ENCODE measurements around the gene CD82.

Gene CD82

GRCh38 chr11:44565211-44565952 lies at the start of gene CD82:
CD82 (plus strand) TSS chr11:44565663; CDS start chr11:44594663, 29,000 bp downstream.
- no peaks in the 10 kb centered on the region for H3K9me3 Mint-ChIP-seq

DNA sequence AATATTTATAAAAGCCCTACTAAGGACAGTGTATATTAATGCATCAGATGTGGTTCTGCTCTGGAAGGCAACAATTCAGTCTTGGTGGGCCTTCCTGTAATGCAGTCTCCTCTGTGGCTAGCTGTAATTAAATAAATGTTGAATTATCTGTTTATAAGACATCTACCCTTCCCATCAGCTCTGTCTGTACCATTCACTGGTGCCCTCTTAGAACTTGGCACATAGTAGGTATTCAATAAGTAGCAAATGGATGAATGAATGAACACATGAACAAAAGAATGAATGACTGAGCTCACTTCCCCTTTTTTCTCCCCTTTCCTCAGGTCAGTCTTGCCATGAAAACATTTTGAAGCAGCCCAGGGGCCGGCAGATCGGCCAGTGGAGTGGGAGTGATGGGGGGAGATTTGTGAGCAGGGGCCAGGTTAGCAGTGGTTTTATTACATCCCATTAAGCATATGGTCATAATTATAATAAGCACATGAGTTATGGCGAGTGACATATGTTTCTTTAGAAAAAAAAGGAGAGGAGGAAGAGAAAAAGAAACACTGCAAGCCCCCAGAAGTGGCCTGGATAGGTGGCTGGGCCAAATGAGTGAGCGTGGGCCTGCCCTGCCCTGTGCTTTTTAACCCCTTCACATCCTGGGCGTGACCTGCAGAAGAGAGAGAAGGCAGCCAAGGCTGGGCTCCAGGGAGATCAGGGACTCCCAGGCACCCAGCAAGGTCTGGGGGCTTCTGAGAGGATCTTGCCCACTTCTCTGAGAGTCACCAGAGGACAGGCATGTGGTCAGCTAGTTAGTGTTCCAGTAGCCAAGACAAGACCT lies 48.6 kb upstream of the CD82 start:
- Mint-ChIP-seq H3K36me3 (ENCODE audit: low read depth) (no peaks in the 10 kb centered on the region), H3K4me3 (no peak overlapping the region), H3K27ac (no peak overlapping the region), H3K27me3 (peaks cover 23% of the 10 kb centered on the region), H3K4me1 (ENCODE audit: low read depth) (no peaks in the 10 kb centered on the region), H3K9me3 (no peaks in the 10 kb centered on the region)
- intact Hi-C loops (cut with micrococcal nuclease), result no loop called here

More at GRCh38 chr11:44565211-44565952, at the start of gene CD82:
- intact Hi-C loops (cut with micrococcal nuclease), result loop anchor here (1.0 to 10.0 kb wide), 2 partner anchors 35 to 1239 kb away; partner anchors contain the start of gene SLC35C1
- Mint-ChIP-seq H3K27me3 (peaks cover 32% of the 10 kb centered on the region), H3K4me3 (peak within 1 kb of the TSS; percentile 81), H3K36me3 (ENCODE audit: low read depth) (no peaks in the 10 kb centered on the region), H3K4me1 (ENCODE audit: low read depth) (peaks cover 75% of the 10 kb centered on the region), H3K27ac (peak within 1 kb of the TSS; percentile 93)

DNA sequence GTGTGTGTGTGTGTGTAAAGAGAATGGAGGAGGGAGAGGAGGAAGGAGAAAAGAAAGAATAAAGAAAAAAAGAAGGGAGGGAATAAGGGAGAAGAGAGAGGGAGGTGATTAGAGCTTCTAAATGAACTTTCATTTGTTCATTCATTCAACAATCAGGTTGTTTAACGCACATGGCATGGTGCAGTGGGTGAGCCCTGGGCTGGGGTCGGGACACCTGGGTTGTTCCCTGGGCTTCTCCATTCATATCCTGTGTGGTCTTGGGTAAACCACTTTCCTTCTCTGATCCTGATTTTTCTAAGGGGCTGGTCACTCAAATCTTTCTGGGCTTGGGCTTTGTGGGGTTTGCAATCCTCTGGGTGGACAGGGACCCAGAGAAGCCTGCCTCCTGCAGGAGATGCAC lies 47.9 kb upstream of the CD82 start:
- peaks cover 29% of the 10 kb centered on the region for H3K27me3 Mint-ChIP-seq
- no peaks in the 10 kb centered on the region for H3K36me3 Mint-ChIP-seq (ENCODE audit: low read depth)
- no peak overlapping the region for H3K4me3 Mint-ChIP-seq
- H3K27ac Mint-ChIP-seq, result no peak overlapping the region
- no peaks in the 10 kb centered on the region for H3K4me1 Mint-ChIP-seq (ENCODE audit: low read depth)
- H3K9me3 Mint-ChIP-seq, result no peaks in the 10 kb centered on the region
- intact Hi-C loops (cut with micrococcal nuclease), result no loop called here

GRCh38 chr11:44518968-44519550 lies 46.4 kb upstream of the CD82 start:
- Mint-ChIP-seq H3K4me1 (ENCODE audit: low read depth) (no peaks in the 10 kb centered on the region), H3K27me3 (peaks cover 33% of the 10 kb centered on the region), H3K4me3 (no peak overlapping the region), H3K27ac (no peak overlapping the region), H3K9me3 (no peaks in the 10 kb centered on the region), H3K36me3 (ENCODE audit: low read depth) (no peaks in the 10 kb centered on the region)
- intact Hi-C loops (cut with micrococcal nuclease), result no loop called here

DNA sequence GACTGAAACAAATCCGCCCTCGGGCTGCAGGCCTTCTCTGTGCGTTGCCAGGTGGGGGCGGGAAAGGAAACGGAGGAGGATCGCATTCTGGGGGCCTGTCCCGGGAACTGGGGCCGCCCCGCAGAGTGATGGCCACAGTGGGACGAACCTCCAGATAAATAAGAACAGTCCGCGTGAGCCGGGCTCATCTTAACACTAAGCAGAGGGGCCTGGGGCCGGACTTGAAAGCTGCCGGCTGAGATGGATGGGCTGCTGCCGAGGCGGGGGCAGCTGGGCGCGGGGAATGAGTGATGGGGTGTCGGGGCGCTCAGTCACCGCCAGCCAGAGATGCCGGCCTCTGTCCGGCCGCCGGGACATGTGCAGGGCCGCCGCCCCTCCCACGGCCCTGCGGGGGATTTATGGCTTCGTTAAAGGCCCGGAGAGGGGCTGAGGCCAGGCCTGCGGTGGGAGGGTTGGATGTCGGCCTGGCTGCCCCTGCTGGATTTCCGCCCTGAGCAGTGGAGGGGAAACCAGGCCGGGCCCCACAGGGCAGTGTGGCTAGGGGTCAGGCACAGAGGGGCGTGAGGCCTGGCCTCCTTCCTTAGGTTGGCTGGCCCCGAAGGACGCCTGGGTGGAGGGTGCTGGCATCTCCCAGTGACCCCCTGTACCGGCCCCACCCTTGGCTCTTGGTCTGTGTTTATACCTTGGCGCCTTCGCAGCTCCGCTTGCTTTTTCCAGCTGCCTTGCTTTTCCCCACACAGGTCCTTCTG lies 45.3 kb upstream of the CD82 start:
- Mint-ChIP-seq H3K27ac (no peak overlapping the region), H3K9me3 (no peaks in the 10 kb centered on the region), H3K4me3 (no peak overlapping the region), H3K4me1 (ENCODE audit: low read depth) (peaks cover 11% of the 10 kb centered on the region), H3K27me3 (peaks cover 39% of the 10 kb centered on the region), H3K36me3 (ENCODE audit: low read depth) (no peaks in the 10 kb centered on the region)
- intact Hi-C loops (cut with micrococcal nuclease), result no loop called here

DNA sequence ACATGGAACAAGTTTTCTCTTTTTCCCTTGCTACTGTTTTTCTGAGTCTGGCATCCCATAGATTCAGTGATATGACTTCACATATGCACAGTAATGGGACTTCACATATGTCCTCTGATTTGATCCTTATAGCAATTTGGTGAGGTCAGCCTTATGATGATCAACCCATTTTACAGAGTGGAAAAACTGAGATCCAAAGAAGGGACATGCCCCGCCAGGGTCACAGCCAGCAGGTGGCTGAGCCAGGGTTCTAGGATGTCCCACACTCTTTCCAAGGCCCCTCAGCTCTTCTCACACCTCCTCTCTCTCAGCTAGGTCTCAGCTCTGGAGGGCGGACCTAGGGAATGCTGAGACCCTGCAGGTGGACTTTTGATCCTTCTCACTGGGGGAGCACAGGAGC lies 44.3 kb upstream of the CD82 start:
- Mint-ChIP-seq H3K36me3 (ENCODE audit: low read depth) (no peaks in the 10 kb centered on the region), H3K9me3 (no peaks in the 10 kb centered on the region), H3K27me3 (peaks cover 48% of the 10 kb centered on the region), H3K4me1 (ENCODE audit: low read depth) (peaks cover 20% of the 10 kb centered on the region), H3K27ac (no peak overlapping the region), H3K4me3 (no peak overlapping the region)
- intact Hi-C loops (cut with micrococcal nuclease), result no loop called here

- peaks cover 56% of the 10 kb centered on the region for H3K27me3 Mint-ChIP-seq
- intact Hi-C loops (cut with micrococcal nuclease), result no loop called here
- H3K27ac Mint-ChIP-seq, result no peak overlapping the region
- H3K4me1 Mint-ChIP-seq (ENCODE audit: low read depth), result peaks cover 24% of the 10 kb centered on the region
- no peaks in the 10 kb centered on the region for H3K9me3 Mint-ChIP-seq
- no peak overlapping the region for H3K4me3 Mint-ChIP-seq
- H3K36me3 Mint-ChIP-seq (ENCODE audit: low read depth), result no peaks in the 10 kb centered on the region
Measured at GRCh38 chr11:44522294-44522693, 43.2 kb upstream of the CD82 start.

DNA sequence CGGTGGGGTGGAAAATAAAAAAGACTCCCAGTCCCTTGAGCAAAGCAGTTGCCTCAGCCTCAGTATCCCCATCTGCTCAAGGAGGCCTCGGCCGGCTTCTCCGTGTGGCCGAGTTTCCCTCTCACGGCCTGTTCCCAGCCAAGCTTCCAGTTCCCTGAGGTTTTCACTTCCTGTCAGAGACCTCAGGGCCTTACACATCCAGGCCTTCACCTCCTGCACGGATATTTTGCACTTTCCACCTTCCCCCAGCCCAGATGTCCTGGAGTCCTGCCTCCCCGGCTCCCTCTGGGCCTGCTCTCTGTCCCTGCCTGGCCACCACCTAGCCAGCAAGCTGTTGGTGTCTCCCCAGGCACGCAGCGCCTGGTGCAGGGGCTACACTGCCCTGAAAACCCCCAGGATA lies 41.1 kb upstream of the CD82 start:
- Mint-ChIP-seq H3K27me3 (peaks cover 58% of the 10 kb centered on the region), H3K36me3 (ENCODE audit: low read depth) (no peaks in the 10 kb centered on the region), H3K4me1 (ENCODE audit: low read depth) (peaks cover 35% of the 10 kb centered on the region), H3K27ac (peak overlapping the region; percentile 8), H3K9me3 (no peaks in the 10 kb centered on the region), H3K4me3 (no peak overlapping the region)
- intact Hi-C loops (cut with micrococcal nuclease), result no loop called here

DNA sequence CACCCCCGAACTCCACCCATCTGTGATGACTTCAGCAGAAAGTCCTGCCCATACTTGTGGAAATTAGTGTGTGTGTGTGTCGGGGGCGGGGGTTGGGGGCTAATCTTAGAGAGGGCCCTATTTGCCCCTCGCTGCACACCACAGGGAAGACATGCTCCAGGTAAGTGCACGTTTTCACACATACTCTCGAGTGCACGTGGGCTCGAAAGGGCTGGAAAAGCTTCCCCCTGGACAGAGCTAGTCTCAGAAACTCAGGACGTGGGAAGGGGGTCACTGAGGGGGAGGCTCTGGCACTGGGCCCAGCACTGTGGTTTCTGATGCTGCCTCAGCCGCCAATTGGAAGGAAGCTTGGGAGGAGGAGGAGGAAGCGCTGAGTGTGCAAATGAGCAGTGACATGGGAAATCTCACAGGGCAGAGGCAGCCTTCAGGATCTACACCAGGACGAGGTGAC lies 40.7 kb upstream of the CD82 start:
- intact Hi-C loops (cut with micrococcal nuclease), result loop anchor here (5.0 kb wide), 1 partner anchor 172 kb away; no protein-coding TSS in a partner anchor
- H3K4me1 Mint-ChIP-seq (ENCODE audit: low read depth), result peaks cover 38% of the 10 kb centered on the region
- no peak overlapping the region for H3K4me3 Mint-ChIP-seq
- H3K27me3 Mint-ChIP-seq, result peaks cover 56% of the 10 kb centered on the region
- no peaks in the 10 kb centered on the region for H3K9me3 Mint-ChIP-seq
- H3K36me3 Mint-ChIP-seq (ENCODE audit: low read depth), result no peaks in the 10 kb centered on the region
- peak overlapping the region; percentile 8 for H3K27ac Mint-ChIP-seq

GRCh38 chr11:44525473-44526252 lies 39.8 kb upstream of the CD82 start:
- intact Hi-C loops (cut with micrococcal nuclease), result loop anchor here (5.0 kb wide), 1 partner anchor 173 kb away; no protein-coding TSS in a partner anchor
- Mint-ChIP-seq H3K4me3 (no peak overlapping the region), H3K4me1 (ENCODE audit: low read depth) (peaks cover 46% of the 10 kb centered on the region), H3K27me3 (peaks cover 49% of the 10 kb centered on the region), H3K9me3 (no peaks in the 10 kb centered on the region), H3K36me3 (ENCODE audit: low read depth) (no peaks in the 10 kb centered on the region), H3K27ac (no peak overlapping the region)

DNA sequence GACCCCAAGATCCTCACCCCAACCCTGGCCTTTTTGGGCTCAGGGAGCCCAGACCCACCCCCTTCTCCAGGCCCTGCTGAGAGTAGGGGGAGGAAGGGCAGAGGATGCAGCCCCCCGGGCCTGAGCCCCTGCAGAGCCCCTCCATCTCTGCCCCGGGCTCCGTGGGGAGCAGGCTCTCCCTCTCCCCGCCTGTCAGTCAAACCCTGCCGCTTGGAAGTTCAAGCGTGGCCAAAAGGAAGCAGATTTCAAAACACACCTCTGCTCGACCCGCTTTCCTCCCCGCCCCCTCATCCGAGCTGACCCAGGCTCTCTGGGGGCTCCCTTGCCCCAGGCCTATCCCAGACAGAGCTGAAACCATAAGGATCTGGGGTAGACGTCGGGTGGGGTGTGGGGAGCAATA lies 39.0 kb upstream of the CD82 start:
- peaks cover 54% of the 10 kb centered on the region for H3K4me1 Mint-ChIP-seq (ENCODE audit: low read depth)
- H3K4me3 Mint-ChIP-seq, result no peak overlapping the region
- intact Hi-C loops (cut with micrococcal nuclease), result loop anchor here (5.0 kb wide), 1 partner anchor 174 kb away; no protein-coding TSS in a partner anchor
- H3K27me3 Mint-ChIP-seq, result peaks cover 44% of the 10 kb centered on the region
- H3K27ac Mint-ChIP-seq, result no peak overlapping the region
- no peaks in the 10 kb centered on the region for H3K36me3 Mint-ChIP-seq (ENCODE audit: low read depth)
- H3K9me3 Mint-ChIP-seq, result no peaks in the 10 kb centered on the region

- Mint-ChIP-seq H3K4me1 (ENCODE audit: low read depth) (peaks cover 64% of the 10 kb centered on the region), H3K27me3 (peaks cover 33% of the 10 kb centered on the region), H3K4me3 (no peak overlapping the region), H3K27ac (no peak overlapping the region), H3K36me3 (ENCODE audit: low read depth) (no peaks in the 10 kb centered on the region), H3K9me3 (no peaks in the 10 kb centered on the region)
- intact Hi-C loops (cut with micrococcal nuclease), result loop anchor here (5.0 kb wide), 1 partner anchor 175 kb away; no protein-coding TSS in a partner anchor
Measured at GRCh38 chr11:44527476-44527875, 38.0 kb upstream of the CD82 start.

GRCh38 chr11:44528103-44528502 lies 37.4 kb upstream of the CD82 start:
- Mint-ChIP-seq H3K27ac (peak overlapping the region; percentile 63), H3K36me3 (ENCODE audit: low read depth) (no peaks in the 10 kb centered on the region), H3K27me3 (peaks cover 27% of the 10 kb centered on the region), H3K4me3 (no peak overlapping the region), H3K9me3 (no peaks in the 10 kb centered on the region), H3K4me1 (ENCODE audit: low read depth) (peaks cover 65% of the 10 kb centered on the region)
- intact Hi-C loops (cut with micrococcal nuclease), result loop anchor here (5.0 kb wide), 1 partner anchor 176 kb away; no protein-coding TSS in a partner anchor
